ENCODE data around the gene BACH2.

- no peak for TF ChIP-seq CTCF (IDR thresholded peaks at IDR 0.05 in 4 of 5, conservative IDR thresholded peaks at IDR 0.05 in 1 of 5)
- no peak for TF ChIP-seq POLR2A (IDR thresholded peaks at IDR 0.05)
These were observed 183.3 kb downstream of the BACH2 start for GRCh38 chr6:90113389-90113788.
